SK-N-SH treated with all-trans-retinoic acid at 6 μM for 48 hours (cell line): ENCODE results near the gene SHC1.

ENCODE experiments used
- ATAC-seq: fragments of 200-7000 bp; cut with Tn5 transposase; 3 replicates; pipeline ENCODE4 v1.9.1; 2020; ENCODE audit warnings: mild to moderate bottlenecking, moderate library complexity
- ARNTL ChIP-seq: fragments of 450-650 bp; formaldehyde crosslinking; IDR thresholded peaks from 2 replicates; pipeline ENCODE4 v1.5.0; 2020; ENCODE audit warnings: low read depth, mild to moderate bottlenecking, moderate library complexity, borderline replicate concordance
- BACH2 ChIP-seq: fragments of 250-450 bp; sonication (Bioruptor Pico); IDR thresholded peaks from 2 replicates; pipeline ENCODE4 v1.9.0; 2021; ENCODE audit warnings: mild to moderate bottlenecking, borderline replicate concordance
- CREB5 ChIP-seq: fragments of 250-450 bp; sonication (Bioruptor Pico); IDR thresholded peaks from 2 replicates; pipeline ENCODE4 v1.5.1; 2020; ENCODE audit warnings: low read depth, mild to moderate bottlenecking, moderate library complexity
- CSDC2 ChIP-seq: fragments of 250-450 bp; sonication (Bioruptor Pico); IDR thresholded peaks from 2 replicates; pipeline ENCODE4 v1.5.0; 2020; ENCODE audit warnings: mild to moderate bottlenecking, moderate library complexity
- GLIS3 ChIP-seq: fragments of 250-450 bp; sonication (Bioruptor Pico); IDR thresholded peaks from 2 replicates; pipeline ENCODE4 v1.5.0; 2020; ENCODE audit warnings: mild to moderate bottlenecking, moderate library complexity
- ISL1 ChIP-seq: fragments of 250-450 bp; sonication (Bioruptor Pico); IDR thresholded peaks from 2 replicates; pipeline ENCODE4 v2.1.2; 2022; ENCODE audit warnings: mild to moderate bottlenecking, moderate library complexity
- OSR1 ChIP-seq: fragments of 250-450 bp; sonication (Bioruptor Pico); IDR thresholded peaks from 2 replicates; pipeline ENCODE4 v1.8.0; 2022; ENCODE audit warnings: moderate library complexity, mild to moderate bottlenecking, inconsistent platforms
- POU6F1 ChIP-seq: fragments of 250-450 bp; sonication (Bioruptor Pico); IDR thresholded peaks from 2 replicates; pipeline ENCODE4 v1.8.0; 2021; ENCODE audit warnings: low read depth, mild to moderate bottlenecking, moderate library complexity, borderline replicate concordance
- RARB ChIP-seq: fragments of 250-450 bp; sonication (Bioruptor Pico); IDR thresholded peaks from 2 replicates; pipeline ENCODE4 v1.8.0; 2021; ENCODE audit warnings: mild to moderate bottlenecking, moderate library complexity
- SNAI2 ChIP-seq: fragments of 250-450 bp; sonication (Bioruptor Pico); IDR thresholded peaks from 2 replicates; pipeline ENCODE4 v1.5.0; 2020; ENCODE audit warnings: mild to moderate bottlenecking, moderate library complexity
- TCF4 ChIP-seq: fragments of 250-450 bp; sonication (Bioruptor Pico); IDR thresholded peaks from 2 replicates; pipeline ENCODE4 v1.8.0; 2021; ENCODE audit warnings: mild to moderate bottlenecking, moderate library complexity, borderline replicate concordance
- TOX ChIP-seq: fragments of 250-450 bp; sonication (Bioruptor Pico); IDR thresholded peaks from 2 replicates; pipeline ENCODE4 v1.8.0; 2021; ENCODE audit warnings: mild to moderate bottlenecking, moderate library complexity, borderline replicate concordance
- ZC3H10 ChIP-seq: fragments of 250-450 bp; sonication (Bioruptor Pico); IDR thresholded peaks from 2 replicates; pipeline ENCODE4 v1.5.1; 2021; ENCODE audit warnings: mild to moderate bottlenecking, moderate library complexity
- ZFP3 ChIP-seq: fragments of 250-450 bp; sonication (Bioruptor Pico); IDR thresholded peaks from 2 replicates; pipeline ENCODE4 v1.5.0; 2020; ENCODE audit warnings: mild to moderate bottlenecking, moderate library complexity
- ZNF8 ChIP-seq: fragments of 450-650 bp; formaldehyde crosslinking; IDR thresholded peaks from 2 replicates; pipeline ENCODE4 v1.5.0; 2020; ENCODE audit warnings: mild to moderate bottlenecking, moderate library complexity
- TF ChIP-seq, protein P1 (sequence below): fragments of 250-450 bp; sonication (Bioruptor Pico); IDR thresholded peaks from 2 replicates; pipeline ENCODE4 v1.8.0; 2020; ENCODE audit warnings: mild to moderate bottlenecking, moderate library complexity, borderline replicate concordance
- TF ChIP-seq, protein P2 (sequence below): fragments of 250-450 bp; sonication (Bioruptor Pico); IDR thresholded peaks from 2 replicates; pipeline ENCODE4 v1.5.1; 2021; ENCODE audit warnings: mild to moderate bottlenecking, moderate library complexity

Gene SHC1

DNA sequence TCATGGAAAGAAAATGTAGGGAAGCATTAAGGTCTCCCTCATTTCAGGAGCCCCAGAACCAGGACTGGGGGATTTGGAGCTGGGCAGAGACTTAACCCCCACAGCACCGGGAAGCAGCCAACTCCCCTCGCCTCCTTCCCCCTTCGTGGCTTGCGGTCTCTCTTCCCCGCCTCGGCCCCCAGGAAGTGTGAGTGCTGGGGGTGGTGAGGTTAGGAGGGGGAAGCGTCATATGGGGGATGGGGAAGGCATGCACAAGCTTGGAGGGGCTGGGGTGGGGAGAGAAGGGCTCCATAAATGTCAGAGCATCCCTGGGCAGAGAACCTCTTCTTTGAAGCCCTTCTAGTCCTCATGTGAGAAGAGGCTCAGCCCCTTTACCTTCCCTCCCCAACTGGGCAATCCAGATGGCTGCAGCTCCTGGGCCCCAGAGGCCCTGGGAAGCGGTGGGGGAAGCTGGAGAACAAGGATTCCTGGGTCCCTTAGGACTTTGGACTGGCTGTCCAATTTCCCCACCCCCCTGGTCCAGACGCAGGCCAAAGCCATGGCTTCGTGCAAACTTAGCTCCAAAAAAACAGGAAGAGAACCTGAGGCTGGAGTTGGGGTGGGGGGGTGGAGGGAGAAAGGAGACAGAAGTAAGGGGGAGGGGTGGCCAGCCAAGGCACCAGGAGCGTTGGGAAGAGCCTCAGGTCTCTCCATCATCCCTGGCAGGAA is 39.8 kb upstream of the SHC1 start:
- TF ChIP-seq CREB5 (CRISPR knock-in tag) (no peak), ARNTL (CRISPR knock-in tag) (no peak), GLIS3 (CRISPR knock-in tag) (no peak), OSR1 (no peak), POU6F1 (CRISPR knock-in tag) (no peak), BACH2 (no peak), ISL1 (CRISPR knock-in tag) (no peak), ZC3H10 (no peak), ZFP3 (CRISPR knock-in tag) (no peak), SNAI2 (no peak), ZNF8 (CRISPR knock-in tag) (no peak)
- TF ChIP-seq, protein P1, sequence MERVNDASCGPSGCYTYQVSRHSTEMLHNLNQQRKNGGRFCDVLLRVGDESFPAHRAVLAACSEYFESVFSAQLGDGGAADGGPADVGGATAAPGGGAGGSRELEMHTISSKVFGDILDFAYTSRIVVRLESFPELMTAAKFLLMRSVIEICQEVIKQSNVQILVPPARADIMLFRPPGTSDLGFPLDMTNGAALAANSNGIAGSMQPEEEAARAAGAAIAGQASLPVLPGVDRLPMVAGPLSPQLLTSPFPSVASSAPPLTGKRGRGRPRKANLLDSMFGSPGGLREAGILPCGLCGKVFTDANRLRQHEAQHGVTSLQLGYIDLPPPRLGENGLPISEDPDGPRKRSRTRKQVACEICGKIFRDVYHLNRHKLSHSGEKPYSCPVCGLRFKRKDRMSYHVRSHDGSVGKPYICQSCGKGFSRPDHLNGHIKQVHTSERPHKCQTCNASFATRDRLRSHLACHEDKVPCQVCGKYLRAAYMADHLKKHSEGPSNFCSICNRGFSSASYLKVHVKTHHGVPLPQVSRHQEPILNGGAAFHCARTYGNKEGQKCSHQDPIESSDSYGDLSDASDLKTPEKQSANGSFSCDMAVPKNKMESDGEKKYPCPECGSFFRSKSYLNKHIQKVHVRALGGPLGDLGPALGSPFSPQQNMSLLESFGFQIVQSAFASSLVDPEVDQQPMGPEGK (CRISPR knock-in tag) = no peak
- TF ChIP-seq, protein P2, sequence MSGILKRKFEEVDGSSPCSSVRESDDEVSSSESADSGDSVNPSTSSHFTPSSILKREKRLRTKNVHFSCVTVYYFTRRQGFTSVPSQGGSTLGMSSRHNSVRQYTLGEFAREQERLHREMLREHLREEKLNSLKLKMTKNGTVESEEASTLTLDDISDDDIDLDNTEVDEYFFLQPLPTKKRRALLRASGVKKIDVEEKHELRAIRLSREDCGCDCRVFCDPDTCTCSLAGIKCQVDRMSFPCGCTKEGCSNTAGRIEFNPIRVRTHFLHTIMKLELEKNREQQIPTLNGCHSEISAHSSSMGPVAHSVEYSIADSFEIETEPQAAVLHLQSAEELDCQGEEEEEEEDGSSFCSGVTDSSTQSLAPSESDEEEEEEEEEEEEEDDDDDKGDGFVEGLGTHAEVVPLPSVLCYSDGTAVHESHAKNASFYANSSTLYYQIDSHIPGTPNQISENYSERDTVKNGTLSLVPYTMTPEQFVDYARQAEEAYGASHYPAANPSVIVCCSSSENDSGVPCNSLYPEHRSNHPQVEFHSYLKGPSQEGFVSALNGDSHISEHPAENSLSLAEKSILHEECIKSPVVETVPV (CRISPR knock-in tag) = no peak
- TF ChIP-seq, all 23 proteins: peak for 0
- ATAC-seq = no peak

DNA sequence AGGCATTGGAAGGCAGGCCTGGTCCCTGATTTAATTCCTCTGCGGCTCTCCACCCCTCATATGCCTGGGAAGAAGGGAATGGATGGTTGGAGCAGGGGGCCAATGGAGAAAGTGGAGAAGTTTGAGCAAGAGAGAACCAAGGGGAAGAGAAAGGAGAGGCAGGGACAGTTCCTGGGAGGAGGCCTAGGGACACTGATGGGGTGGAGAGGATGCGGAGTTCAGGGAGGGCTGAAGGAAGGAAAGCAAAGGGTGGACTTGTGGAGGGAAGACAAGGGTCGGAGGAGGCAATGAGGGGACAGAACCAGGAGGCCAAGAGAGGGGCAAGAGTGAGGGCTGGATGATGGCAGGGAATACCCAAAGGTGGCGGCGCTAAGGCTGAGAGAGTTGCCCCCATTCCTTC is 39.2 kb upstream of the SHC1 start:
- ATAC-seq = no peak

DNA sequence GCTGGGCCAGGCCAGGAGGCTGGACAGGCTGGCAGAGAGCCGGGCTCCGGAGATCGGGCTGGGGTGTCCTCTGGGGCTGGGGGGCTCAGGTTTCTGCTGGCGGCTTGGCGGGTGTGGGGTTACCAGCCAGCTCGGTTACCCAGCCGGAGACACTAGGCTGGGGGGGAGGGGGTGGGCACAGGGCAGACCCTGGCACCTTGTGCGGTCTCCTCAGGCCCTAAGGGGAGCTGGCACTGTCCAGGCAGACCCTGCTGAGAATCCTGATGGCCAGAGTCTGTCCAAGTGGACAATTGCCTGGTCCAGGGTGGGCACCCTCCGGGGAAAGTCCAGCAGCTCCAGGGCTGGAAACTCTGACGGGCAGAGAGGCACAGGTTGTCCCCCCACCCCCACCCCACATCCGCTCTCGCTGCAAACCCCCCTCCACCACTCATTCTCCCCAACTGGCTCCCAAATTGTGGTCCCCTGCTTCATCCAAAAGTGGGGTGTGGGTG is 38.7 kb upstream of the SHC1 start:
- no peak for ATAC-seq
- TF ChIP-seq SNAI2 (no peak), ZFP3 (CRISPR knock-in tag) (no peak)

More for the DNA sequence above, 39.2 kb upstream of the SHC1 start:
- TF ChIP-seq TOX (CRISPR knock-in tag) (no peak), ZNF8 (CRISPR knock-in tag) (no peak), CREB5 (CRISPR knock-in tag) (no peak), RARB (CRISPR knock-in tag) (no peak), GLIS3 (CRISPR knock-in tag) (no peak), OSR1 (no peak), ISL1 (CRISPR knock-in tag) (no peak)
- TF ChIP-seq, all 23 proteins: peak for 0

DNA sequence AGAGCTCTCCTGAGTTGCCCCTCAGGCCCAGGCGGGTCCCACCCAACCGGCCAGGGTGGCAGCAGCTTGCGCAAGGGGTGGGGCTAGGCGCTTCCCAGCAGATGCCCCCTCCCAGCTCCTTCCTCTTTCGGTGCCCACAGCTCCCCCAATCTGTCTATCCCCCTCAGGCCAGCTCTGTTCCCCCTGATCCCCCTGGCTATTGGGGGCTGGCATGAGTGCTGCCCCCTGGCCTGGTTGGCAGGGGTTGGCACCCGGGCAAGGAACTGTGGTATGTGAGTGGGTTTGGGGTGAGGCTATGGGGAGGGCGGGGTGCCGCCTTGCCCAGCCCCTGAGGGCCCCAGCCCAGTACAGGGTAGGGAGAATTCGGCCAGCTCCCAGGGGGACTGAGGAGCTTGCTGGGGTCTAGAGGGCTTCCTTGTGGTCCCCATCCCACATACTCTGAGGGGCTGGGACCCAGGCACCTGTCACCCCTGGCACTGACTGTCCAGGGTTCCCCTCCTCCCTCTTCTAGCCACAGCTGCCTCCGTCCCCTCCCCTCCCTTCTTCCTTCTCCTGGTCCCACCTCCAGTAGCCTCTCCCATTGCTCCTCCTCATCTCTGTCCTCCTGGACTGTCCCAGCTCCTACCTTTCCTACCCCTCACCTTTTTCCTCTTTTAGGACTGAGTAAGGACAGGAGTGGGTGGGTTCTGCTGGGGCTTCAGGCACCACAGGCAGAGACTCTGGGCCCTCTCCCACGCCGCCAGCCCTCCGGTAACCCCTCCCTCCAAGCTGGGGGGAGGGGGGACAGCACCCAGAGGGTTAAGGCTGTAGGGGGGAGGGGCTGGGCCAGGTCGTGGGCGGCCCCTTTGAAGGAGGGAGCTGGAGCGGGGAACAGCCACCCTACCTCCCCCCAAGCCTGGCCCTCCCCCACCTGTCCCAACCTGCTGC is 37.7 kb upstream of the SHC1 start:
- ATAC-seq = no peak
- TF ChIP-seq ZFP3 (CRISPR knock-in tag) = no peak
- TF ChIP-seq CSDC2 = no peak
- no peak for TF ChIP-seq ISL1 (CRISPR knock-in tag)
- no peak for TF ChIP-seq TOX (CRISPR knock-in tag)
- TF ChIP-seq GLIS3 (CRISPR knock-in tag) = no peak
- no peak for TF ChIP-seq POU6F1 (CRISPR knock-in tag)
- no peak for TF ChIP-seq TCF4 (CRISPR knock-in tag)
- TF ChIP-seq ZNF8 (CRISPR knock-in tag) = no peak
- no peak for TF ChIP-seq SNAI2
- no peak for TF ChIP-seq ARNTL (CRISPR knock-in tag)
